G401 (cell line): ENCODE results near the gene IGSF9. TPM values are rescaled to one million over a fixed set of nuclear protein-coding genes. Genes with fewer than 3 reads are reported as not detected.

ENCODE experiments used
- DNase-seq: peaks from one replicate; pipeline ENCODE4 v3.0.0-alpha.2; 2015; ENCODE audit warnings: low spot score
- in situ Hi-C: cut with HindIII; loops from 2 replicates; pipeline ENCODE4 v1.10.0; 2016; ENCODE audit warnings: low sequenced_read_pairs, mixed read lengths
- total RNA-seq: library from RNA; depleted of rRNA; stranded (reverse); fragments of >200 nt; shearing (Covaris generic); gene quantifications from 2 replicates; pipeline ENCODE4 v1.2.3, GENCODE V29; 2014

Gene IGSF9
- total RNA-seq, 1 experiment from 2014 or later: not detected

DNA sequence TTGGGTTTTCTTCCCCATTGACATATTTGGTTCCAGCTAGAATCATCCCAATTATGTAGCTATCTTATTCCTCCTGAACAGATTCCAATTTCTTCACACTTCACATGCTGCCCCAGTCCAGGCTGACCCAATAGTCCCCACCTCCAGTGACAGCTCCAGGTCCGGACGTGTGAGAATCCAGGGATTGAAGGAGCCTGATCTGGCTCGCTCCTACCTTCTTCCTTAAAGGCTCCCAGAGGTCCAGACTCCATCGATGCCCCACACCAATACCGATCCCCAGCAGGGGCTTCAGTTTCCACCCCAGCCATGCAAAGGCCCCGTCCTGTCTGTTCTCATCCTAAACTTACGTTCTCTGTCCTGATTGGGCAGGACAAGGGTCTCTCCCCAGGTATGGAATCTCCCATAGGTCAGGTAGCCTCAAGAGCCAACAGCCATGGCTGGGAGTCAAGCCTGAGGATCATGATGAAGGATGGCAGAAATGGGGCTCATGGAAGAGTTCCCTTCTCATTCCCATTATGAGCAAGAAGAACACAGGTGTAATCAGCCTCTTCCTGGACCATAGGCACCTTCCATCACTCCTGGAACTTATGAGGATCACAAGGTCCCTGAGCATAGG, 29.0 kb upstream of the IGSF9 start:
- DNase-seq: no peak
- in situ Hi-C loops: no loop called here

DNA sequence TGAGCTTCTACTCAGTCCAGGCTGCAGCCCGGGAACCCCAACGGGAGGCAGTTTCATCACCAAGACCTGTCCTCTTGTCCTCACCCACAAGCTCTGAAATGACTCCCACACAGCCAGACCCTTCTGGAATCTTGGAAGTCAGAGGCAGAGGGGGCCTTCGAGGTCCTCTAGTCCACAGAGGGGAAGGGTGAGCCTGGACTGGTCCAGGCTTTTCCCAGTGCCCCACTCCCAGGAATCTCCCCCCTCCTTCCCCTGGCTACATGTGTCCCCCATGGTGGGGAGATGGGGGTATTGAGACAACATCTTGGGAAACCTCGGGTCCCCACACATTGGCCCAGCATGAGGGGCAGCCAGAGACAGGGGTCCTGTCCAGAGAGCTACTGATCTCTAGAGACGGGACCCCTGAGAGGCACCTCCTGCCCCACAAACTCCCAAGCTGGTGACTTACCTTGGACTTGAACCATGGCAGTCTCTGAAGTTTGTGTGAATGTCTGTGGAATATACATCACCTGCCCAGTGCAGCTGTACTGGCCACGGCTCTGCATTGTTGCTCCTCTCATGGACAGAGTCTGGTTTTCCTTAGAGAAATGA, 28.0 kb upstream of the IGSF9 start:
- in situ Hi-C loops: no loop called here
- no peak for DNase-seq

DNA sequence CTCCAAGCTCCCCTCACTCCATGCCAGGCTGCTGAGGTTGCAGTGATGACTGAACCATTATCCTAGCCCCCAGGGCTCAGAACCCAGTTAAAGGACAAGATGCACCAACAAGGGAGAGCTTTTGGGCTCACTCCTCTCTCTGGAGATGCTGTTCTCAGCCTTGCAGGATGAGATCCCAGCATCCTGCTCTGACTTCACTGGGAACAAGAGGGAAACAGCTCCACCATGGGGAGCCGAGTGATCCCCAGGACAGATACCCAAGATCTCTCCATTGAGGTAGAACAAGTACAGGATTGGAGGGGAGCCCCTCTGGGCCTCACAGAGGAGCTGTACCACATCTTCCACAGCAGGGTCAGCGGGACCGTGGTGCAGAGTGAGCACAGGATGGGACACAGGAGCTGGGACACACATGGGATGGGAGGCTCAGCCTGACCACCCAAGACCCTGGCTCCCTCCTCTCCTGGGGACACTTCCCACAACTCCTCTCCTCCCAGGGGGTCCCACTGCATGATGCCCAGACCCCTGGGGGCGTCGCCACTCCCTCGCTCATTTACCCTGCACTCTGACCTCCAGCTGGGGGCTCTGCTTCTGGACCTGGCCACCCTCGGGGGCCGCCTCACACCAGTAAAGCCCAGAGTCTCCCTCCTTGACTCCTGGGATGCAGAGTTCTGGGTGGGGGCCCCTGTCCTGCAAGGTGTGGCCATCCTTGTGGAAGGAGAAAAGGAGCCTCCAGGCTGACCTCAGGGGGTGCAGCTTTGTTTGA, 27.2 kb upstream of the IGSF9 start:
- in situ Hi-C loops: no loop called here
- no peak for DNase-seq

DNA sequence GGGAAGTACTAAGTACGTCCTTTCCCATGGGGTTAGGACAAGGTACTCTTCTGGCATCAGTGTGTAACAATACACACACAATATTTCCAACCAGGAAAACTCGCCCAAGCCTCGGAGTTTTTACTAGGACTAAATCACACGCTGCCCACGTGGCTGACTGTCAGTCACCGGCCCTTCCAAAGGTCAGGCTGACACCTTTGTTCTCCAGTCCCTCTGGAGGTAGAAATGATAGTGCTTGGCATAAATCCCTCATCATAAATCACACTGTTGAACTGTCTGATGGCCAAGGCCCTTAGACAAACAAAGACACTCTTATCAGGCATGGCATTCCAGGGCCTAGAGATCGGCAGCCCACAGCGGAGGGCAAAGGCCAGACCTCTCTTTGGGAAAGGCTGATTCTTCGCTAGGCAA, 25.5 kb upstream of the IGSF9 start:
- in situ Hi-C loops: no loop called here
- DNase-seq: no peak

DNA sequence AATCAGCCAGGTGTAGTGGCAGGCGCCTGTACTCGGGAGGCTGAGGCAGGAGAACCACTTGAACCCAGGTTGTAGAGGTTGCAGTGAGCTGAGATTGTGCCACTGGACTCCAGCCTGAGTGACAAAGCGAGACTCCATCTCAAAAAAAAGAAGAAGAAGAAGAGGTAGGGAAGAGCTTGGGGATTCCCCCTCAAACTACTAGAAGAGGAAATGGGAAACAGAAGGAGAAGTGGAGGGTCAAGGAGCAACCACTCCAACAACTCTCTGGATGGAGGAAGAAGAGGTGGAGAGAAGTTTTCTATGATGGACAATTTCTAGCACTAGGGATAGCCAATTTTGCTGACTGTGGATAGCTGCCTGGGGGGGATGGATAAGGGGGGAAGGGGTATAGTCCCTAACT, 23.5 kb upstream of the IGSF9 start:
- in situ Hi-C loops: loop anchor here (5.0 kb wide), 1 partner anchor 38 kb away; no protein-coding TSS in a partner anchor
- DNase-seq: no peak

DNA sequence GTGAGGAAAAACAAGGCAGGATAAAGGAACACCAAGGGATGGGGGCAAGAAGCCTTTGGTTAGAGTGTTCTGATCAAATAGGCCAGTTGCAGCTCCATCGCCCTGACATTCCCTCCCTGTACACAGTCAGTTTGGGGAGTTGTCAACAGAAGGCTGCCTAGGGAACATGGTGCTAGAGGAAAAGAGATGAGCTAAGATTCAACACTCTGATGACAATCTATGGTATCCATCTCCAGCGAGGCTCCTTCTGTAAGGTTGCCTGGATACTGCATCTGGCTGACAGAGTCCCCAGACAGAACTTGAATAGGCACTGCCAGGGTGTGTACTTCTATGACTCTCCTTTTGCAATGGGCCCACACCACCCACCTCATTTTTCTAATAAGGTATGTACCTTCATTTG, 19.9 kb upstream of the IGSF9 start:
- in situ Hi-C loops: loop anchor here (5.0 kb wide), 1 partner anchor 42 kb away; no protein-coding TSS in a partner anchor
- no peak for DNase-seq

DNA sequence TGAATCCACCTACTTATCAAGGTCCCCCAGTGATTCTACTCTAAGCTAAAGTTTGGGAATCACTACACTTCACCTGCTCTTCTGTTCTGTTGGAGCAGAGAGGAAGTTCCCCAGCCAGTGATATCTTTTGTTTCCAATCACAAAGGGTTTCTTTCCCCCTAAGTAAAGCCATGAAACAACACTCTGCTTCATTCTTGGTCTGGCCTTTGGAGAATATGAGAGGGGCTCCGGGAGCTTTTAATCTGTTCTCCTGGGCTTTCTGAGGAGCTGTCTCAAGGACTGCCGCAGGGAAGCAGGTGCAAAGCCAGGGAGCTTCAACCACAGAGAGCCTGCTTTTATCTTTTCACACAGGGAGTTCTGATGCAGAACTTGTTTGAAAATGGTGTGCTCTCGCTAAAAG, 18.7 kb upstream of the IGSF9 start:
- DNase-seq: no peak
- in situ Hi-C loops: no loop called here

DNA sequence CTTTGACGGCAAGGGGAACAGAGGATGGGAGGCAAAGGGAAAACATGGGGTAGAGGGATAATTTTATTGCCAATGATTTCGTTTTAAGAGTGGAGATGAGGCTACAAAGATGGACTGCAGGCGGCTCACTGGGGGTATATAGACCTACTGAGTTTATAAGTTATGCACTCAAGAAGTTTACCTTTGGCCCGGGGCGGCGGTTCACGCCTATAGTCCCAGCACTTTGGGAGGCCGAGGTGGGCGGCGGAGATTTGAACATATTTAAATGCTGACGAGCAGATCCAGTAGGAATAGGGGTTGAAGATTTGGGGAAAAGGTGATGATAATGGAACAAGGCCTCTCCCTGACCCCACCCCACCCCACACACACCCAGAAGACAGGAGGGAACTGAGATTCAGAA, 16.8 kb upstream of the IGSF9 start:
- in situ Hi-C loops: no loop called here
- DNase-seq: no peak

DNA sequence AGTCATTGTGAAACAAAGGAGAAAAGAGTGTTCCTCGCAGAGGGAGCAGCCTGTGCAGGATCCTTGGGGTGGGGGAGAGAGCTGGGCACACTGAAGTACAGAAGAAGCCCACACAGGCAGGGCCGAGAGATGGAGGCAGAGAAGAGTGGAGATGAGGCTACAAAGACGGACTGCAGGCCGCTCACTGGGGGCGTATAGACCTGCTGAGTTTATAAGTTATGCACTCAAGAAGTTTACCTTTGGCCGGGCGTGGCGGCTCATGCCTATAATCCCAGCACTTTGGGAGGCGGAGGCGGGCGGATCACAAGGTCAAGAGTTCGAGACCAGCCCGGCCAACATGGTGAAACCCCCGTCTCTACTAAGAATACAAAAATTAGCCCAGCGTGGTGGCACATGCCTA, 16.2 kb upstream of the IGSF9 start:
- in situ Hi-C loops: no loop called here
- no peak for DNase-seq

DNA sequence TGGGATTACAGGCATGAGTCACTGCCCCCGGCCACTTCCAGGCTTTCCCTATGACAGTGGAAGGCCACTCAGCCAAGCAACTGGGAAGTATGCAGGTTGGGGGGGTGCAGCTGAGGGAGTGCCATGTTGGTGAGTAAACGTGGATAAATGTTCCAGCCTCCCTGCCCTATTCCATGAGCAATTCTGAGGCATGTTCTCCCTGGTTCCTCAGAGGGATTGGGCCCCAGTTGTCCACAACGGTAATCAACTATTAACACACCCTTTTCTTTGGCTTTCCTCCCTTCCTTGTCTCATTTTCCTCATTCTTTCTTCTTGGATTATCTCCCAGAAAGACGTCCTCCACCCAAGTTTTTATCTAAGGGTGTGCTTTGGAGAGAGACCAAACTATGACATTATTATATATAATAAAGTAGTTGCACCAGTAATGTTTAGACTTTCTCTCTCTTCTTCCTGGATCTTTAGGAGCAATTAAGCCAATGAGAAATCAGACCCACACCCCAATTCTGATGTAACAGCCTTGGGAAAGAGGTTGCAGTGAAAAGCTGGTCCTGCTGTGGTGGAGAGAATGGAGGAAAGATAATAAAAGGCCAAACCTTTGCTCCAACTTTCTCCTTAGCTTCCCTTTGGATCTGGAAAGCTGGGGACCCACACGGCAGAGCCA, 15.4 kb upstream of the IGSF9 start:
- in situ Hi-C loops: no loop called here

DNA sequence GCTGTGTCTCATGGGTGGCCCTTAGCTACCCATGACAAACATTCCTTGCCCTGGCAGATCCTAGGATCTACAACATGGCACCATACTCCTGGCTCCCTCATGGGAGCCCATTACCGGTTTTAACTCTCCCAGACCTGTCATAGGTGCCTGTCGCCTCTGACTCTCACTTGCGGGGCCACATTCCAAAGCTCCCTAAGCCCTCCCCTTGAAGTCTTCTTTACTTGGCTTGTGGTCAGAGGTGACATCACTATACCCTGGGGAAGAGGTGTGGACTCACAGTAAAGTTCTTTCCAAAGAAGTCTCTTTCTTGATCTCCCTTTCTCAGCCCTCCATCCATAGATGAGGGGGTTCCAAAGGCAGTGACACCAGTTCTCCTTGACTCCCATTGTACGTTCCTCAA, 14.0 kb upstream of the IGSF9 start:
- DNase-seq: no peak
- in situ Hi-C loops: no loop called here

More for the DNA sequence above, 15.4 kb upstream of the IGSF9 start:
- DNase-seq: no peak

DNA sequence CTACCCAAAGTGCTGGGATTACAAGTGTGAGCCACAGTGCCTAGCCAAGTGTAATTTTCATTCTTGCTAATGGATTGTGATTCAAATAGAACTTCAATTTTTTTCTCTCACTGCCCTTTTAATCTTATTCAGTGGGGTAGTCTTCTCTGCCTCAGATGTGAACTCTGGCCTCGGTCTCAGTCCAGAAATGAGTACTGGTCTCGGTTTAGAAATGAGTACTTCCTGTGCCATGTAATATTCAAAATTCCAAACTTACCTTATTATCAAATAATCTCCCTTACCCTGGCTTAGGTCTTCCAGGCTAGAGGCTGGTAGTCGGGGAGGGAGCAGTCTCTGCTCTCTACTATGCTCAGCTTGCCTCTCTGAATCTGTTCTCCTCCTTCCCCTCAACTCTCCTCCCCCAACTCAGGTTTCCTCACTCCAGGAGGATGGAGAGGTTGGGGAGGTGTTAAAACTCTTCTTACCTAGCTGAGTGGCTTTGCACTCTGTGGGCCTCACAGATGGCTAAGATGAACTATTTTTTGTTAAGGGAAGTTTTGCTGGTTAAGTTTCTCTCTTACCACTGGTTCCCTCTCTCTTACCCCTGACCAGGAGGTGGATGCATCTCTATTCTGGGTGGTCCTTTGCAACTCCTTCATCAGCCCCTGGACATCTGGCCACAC, 13.4 kb upstream of the IGSF9 start:
- no peak for DNase-seq
- in situ Hi-C loops: no loop called here

DNA sequence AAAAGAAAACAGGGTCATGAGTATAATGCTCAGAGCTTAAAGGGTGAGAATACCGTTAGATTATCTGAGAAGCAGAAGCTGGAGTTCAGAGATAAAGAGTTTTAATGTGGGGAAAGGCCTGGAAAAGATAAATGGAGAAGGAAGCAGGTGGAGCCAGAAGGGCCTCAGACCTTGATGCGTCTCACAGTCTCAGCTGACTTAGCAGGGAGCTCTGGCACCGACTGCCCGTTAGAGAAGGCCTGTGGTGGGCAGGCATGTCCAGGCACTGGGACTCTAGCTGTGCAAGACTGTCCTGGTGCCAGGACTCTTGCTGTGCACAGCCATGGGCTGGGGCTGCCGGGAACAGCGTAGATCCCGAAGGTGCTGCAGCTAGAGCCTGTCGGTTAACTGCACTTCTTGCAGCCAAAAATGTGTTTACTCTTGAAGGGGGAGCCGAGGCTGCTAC, 12.4 kb upstream of the IGSF9 start:
- in situ Hi-C loops: no loop called here
- peak; percentile 75 for DNase-seq

DNA sequence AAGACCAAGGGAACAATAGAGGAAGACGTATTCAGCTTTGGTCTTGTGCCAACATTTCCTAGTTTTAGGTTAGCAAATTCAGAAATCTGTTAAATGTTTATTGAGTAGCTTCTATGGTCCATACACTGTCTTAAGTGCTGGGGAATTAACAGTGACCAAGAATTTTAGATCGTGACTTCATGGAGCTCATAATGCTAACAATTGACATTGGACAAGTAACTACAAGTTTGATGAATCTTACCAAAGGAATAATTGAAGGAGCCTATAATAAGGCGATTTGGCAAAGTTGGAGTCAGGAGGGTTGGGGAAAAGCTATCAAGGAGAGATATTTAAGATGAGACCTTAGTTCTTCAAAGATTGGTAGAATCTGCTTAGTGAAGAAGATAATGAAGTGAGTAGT, 10.0 kb upstream of the IGSF9 start:
- in situ Hi-C loops: no loop called here
- DNase-seq: no peak

DNA sequence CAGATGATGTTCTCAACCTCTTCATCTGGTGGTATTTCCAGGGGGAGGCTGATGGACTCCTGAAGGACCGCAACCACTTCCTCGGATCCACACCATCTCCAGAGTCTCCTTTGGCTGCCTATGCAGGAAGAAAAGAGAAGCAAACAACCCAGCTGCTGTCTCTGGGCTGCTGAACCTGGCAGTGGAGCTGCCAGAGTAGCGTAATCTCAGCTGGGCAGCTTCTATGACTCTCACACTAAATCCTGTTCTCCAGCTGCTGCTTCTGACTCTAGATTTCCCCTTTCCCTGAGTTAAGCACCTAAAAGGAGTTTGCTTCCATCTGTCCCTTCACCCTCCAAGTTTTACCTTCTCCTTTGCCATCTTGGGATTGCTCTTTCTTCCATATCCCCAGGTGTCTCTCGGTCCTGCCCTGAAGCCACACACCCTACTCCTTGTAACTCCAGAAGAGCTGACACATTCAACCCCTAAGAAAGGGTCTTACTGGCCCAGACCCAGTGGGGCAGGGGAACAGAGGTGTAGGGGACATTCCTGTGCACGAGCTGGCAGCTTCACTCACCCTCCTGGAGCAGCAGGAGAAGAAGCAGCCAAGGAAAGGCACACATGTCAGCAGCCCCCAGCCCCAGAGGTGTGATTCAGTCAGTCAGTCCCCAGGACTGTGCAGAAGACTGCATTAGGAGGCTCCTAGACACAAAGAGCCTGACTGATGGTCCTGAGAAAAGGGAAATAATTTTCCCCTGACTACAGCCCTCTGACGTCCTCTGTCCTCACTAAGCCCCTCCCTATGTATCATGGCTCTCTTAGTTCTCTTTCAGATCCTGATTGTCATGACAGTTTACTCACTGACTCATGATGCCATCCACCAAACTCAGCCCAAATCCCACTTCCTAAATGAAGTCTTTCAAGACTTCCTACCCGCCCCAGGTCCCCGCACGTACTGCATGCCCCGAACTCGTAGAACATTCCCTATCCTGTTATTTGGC, 8.4 kb upstream of the IGSF9 start, which contains the start of gene SLAMF9:
TSS of gene SLAMF9 (minus strand) at position 702 of the 980 bp plus-strand sequence. CDS start at position 602, 100 bp downstream.
- in situ Hi-C loops: no loop called here
- DNase-seq: no peak

DNA sequence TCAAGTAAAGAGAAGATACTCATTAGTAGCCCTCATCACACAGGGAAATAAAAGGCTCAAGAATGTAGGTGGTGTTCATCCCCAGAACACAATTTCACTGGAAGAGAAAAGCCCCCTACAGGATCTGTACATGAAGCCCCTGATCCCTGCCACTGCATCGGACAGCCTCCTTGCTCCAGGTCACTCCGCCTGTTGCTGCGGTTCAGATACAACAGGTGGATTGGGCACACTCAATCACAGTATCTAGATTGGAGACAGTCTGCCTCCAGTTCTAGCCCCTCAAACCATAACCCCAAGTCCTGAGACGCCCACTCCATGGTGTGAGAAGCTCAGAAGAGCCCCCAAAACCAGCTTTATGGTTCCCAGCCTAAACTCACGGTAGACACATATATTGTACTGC, 7.5 kb upstream of the IGSF9 start:
- in situ Hi-C loops: no loop called here
- no peak for DNase-seq

DNA sequence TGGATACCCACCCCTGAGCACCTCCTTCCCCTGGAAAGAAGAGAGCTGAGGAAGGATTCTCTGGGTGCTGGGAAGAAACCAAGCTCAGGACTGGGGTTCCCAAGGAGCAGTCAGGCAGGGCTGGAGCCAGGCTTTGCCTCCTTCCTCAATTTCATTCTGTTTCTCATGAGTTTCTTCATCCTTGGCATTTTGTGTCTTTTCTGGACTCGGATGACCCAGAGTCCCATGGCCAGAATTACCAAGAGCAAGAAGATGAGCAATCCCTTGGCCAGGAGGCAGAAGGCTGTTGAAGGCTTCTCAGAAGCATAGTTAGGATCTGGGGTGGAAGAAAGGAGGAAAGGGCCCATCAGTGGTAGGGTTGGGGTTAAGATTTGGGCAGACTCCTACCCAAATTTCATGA, 6.1 kb upstream of the IGSF9 start:
- no peak for DNase-seq
- in situ Hi-C loops: no loop called here

DNA sequence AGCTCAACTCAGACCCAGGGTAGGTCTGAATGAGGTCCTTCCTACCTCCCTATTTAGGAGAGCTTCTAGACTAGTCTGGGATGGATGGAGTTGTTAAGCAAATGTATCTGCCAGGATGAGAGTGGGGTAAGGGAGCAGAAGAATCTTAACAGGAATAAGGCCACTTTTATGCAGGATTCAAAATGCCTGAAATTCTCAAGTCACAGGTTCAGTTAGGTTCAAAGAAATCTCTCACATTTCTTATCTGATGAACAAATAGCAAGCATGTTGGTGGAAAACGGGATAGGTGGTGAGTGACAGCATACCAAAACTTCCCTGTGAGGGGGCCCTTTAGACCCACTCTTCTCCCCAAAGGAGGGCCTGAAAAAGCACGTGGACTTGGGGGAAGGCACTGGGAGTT, 5.6 kb upstream of the IGSF9 start:
- in situ Hi-C loops: no loop called here

More for the DNA sequence above, 5.6 kb upstream of the IGSF9 start:
- no peak for DNase-seq
